Adipose tissue (tissue), 3 donors: Measurements from ENCODE around the gene DNMBP. TPM values are rescaled to one million over a fixed set of nuclear protein-coding genes. Genes with fewer than 3 reads are reported as not detected.
"Not testable (repeated sequence)": the region's sequence is repeated elsewhere in the genome, so short reads cannot be mapped to it uniquely, and the experiment has no call there.

ENCODE experiments used
- H3K27ac ChIP-seq: one replicate; pipeline ENCODE4 v1.5.1; 2013; ENCODE audit warnings: low read depth, low read length
- WGBS, 3 donors: extraction: QIAGEN DNeasy Blood & Tissue Kit; methylation state at CpG; one replicate each; pipeline ENCODE4 v1.1.7; 2013; 5-methylcytosine and 5-hydroxymethylcytosine counted together
- polyA plus RNA-seq, 3 donors: library from polyadenylated mRNA; stranded (reverse); fragments of 200-250 nt; gene quantifications; one replicate each; pipeline ENCODE4 v1.2.3, GENCODE V29; 2013
- donor health status: healthy with polysubstance abuse.
- donor health status: Bipolar disorder and iron deficiency.
- donor health status: healthy.

DNMBP gene
- polyA plus RNA-seq, 3 donors, result 11.2 to 12.6 (median 11.3) TPM

DNA sequence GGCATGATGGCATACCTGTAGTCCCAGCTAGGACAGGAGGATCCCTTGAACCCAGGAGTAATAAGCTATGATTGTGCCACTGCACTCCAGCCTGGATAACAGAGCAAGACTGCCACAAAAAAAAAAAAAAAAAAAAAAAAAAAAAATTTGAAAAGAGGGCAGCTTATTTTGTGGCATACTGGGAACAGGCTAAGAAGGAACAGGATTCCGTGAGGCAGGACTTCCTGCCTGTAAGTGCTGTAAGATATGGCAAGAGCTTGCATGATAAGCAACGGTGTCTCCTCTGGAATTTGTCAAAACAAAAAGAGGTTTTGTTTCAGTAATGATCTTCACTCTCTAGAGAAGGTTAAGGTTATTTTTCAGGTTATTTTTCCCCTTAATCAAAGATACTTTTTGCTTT is 126.2 kb downstream of the DNMBP start:
- 53 to 75% (median 56%) methylated on average over 2 of the region's 2 CpGs for WGBS, 3 donors
- H3K27ac ChIP-seq, result no peak overlapping the region

GRCh38 chr10:99881371-99881770 is 128.4 kb downstream of the DNMBP start:
- 90 to 93% (median 90%) methylated on average over 5 of the region's 5 CpGs for WGBS, 3 donors
- no peak overlapping the region for H3K27ac ChIP-seq

GRCh38 chr10:99880080-99880835 is 129.5 kb downstream of the DNMBP start:
- H3K27ac ChIP-seq, result no peak overlapping the region
- 74 to 83% (median 80%) methylated on average over 19 of the region's 19 CpGs for WGBS, 3 donors

- H3K27ac ChIP-seq, result no peak overlapping the region
- 72 to 88% (median 84%) methylated on average over 5 of the region's 5 CpGs for WGBS, 3 donors
Observed at GRCh38 chr10:99875473-99875872, 134.3 kb downstream of the DNMBP start.

GRCh38 chr10:99874341-99875085 is 135.2 kb downstream of the DNMBP start:
- H3K27ac ChIP-seq, result no peak overlapping the region
- 64 to 85% (median 80%) methylated on average over 9 of the region's 9 CpGs for WGBS, 3 donors

GRCh38 chr10:99873846-99874245 is 135.9 kb downstream of the DNMBP start:
- 95 to 96% (median 96%) methylated on average over 5 of the region's 5 CpGs for WGBS, 3 donors
- no peak overlapping the region for H3K27ac ChIP-seq

- WGBS, 3 donors, result 57 to 75% (median 71%) methylated on average over 5 of the region's 5 CpGs
- no peak overlapping the region for H3K27ac ChIP-seq
Observed at GRCh38 chr10:99872367-99873162, 137.2 kb downstream of the DNMBP start.

- 50 to 86% (median 57%) methylated on average over 8 of the region's 8 CpGs for WGBS, 3 donors
- no peak overlapping the region for H3K27ac ChIP-seq
Observed at GRCh38 chr10:99870123-99870730, 139.5 kb downstream of the DNMBP start.

GRCh38 chr10:99869581-99870122 is 140.1 kb downstream of the DNMBP start:
- no peak overlapping the region for H3K27ac ChIP-seq
- WGBS, 3 donors, result 54 to 73% (median 72%) methylated on average over 9 of the region's 9 CpGs

- not testable (repeated sequence) for H3K27ac ChIP-seq
- WGBS, 3 donors, result 64 to 87% (median 65%) methylated on average over 3 of the region's 3 CpGs
Observed at GRCh38 chr10:99867250-99867649, 142.5 kb downstream of the DNMBP start.

DNA sequence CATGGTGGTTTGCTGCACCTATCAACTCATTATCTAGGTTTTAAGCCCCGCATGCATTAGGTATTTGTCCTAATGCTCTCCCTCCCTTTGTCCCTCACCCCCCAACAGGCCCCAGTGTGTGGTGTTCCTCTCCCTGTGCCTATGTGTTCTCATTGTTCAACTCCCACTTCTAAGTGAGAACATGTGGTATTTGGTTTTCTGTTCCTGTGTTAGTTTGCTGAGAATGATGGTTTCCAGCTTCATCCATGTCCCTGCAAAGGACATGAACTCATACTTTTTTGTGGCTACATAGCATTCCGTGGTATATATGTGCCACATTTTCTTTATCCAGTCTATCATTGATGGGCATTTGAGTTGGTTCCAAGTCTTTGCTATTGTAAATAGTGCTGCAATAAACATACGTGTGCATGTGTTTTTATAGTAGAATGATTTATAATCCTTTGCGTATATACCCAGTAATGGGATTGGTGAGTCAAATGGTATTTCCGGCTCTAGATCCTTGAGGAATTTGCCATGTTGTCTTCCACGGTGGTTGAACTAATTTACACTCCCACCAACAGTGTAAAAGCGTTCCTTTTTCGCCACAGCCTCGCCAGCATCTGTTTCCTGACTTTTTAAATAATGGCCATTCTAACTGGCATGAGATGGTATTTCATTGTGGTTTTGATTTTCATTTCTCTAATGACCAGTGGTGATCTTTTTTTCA is 146.1 kb downstream of the DNMBP start:
- not testable (repeated sequence) for H3K27ac ChIP-seq
- 59 to 71% (median 62%) methylated on average over 9 of the region's 9 CpGs for WGBS, 3 donors

DNA sequence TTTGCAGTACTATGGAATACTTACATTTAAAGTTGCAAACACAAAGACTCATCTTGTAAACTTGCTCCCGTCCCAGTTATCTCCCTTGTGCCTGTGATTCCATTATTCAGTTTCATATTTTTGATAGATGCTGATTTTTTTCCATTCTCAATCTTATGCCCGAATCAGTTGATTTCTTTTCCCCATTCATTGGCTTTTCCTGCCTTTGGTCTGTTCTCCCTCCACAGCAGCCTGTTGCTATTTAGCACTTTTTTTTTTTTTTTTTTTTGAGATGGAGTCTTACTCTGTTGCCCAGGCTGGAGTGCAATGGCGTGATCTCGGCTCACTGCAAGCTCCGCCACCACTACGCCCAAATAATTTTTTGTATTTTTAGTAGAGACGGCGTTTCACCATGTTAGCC is 149.3 kb downstream of the DNMBP start:
- H3K27ac ChIP-seq, result no peak overlapping the region
- WGBS, 3 donors, result 87 to 96% (median 94%) methylated on average over 8 of the region's 8 CpGs

DNA sequence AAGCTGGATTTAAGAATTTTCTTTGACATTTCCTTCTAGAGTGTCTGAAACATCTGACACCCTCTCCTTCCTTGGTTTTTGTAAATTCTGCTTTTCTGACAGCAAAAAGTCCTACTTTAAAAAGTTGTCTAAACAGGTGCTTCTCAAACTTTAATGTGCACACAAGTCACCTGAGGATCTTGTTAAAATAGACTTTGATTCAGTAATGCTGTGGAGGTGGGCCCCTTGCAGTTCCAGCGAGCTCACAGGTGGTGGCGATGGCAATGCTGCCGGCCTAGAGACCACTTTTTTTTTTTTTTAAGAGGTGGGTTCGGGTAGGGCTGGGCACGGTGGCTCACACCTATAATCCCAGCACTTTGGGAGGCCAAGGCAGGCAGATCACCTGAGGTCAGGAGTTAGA is 150.2 kb downstream of the DNMBP start:
- no peak overlapping the region for H3K27ac ChIP-seq
- WGBS, 3 donors, result 20 to 40% (median 36%) methylated on average over 5 of the region's 5 CpGs

GRCh38 chr10:99858849-99859248 is 150.9 kb downstream of the DNMBP start:
- WGBS, 3 donors, result 90 to 91% (median 90%) methylated on average over 8 of the region's 8 CpGs
- H3K27ac ChIP-seq, result no peak overlapping the region

- WGBS, 3 donors, result 85 to 94% (median 91%) methylated on average over 8 of the region's 8 CpGs
- no peak overlapping the region for H3K27ac ChIP-seq
Observed at GRCh38 chr10:99855479-99856071, 154.2 kb downstream of the DNMBP start.

DNA sequence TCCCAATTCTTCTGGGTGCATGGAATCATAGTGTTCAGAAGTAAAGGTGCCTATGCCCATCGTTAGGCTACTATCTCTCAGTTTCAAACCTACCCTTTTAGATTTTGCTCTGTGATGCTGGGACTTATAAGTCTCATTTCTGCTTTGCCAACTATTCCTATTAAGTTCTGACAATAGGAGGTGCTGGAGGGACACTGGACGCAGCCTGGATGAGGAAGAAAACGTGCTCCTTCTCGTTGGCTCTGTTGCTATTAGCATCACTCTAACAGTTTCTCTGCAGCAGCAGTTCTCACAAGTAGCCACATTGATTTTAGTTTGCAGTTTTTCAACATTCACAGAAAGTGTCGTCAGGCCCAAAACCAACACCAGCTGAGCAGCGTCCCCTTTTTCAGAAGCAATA is 154.9 kb downstream of the DNMBP start:
- WGBS, 3 donors, result 43 to 52% (median 44%) methylated on average over 6 of the region's 6 CpGs
- H3K27ac ChIP-seq, result no peak overlapping the region

GRCh38 chr10:99853655-99854054 is 156.1 kb downstream of the DNMBP start:
- WGBS, 3 donors, result 67 to 85% (median 84%) methylated on average over 3 of the region's 3 CpGs

More at GRCh38 chr10:99853655-99854054, 156.1 kb downstream of the DNMBP start:
- no peak overlapping the region for H3K27ac ChIP-seq
